Measurements from ENCODE around the gene JMJD1C.

GRCh38 chr10:63294781-63295180, 171.0 kb downstream of the JMJD1C start:
- TF ChIP-seq POLR2AphosphoS5 (IDR thresholded peaks at IDR 0.05; ENCODE audit: insufficient read depth, low read depth, low read length) (no peak), CTCF (IDR thresholded peaks at IDR 0.05; ENCODE audit: extremely low read depth in 1 of 2, insufficient read depth in 1 of 2, low read depth in 1 of 2, low read length in 2 of 2) (no peak), JUN (IDR thresholded peaks at IDR 0.05; ENCODE audit: borderline replicate concordance, insufficient read depth, insufficient read length, low read depth) (no peak)

Measured in endothelial cell of umbilical vein (primary cell).